HEK293 (cell line): ENCODE data around the gene ARHGEF40.

ENCODE experiments used
- EGR2 ChIP-seq: fragments of 450-650 bp; formaldehyde crosslinking; IDR thresholded peaks from 2 replicates; pipeline ENCODE4 v1.5.1; 2016; ENCODE audit warnings: low read depth, missing biosample characterization, missing genetic modification characterization
- HOXC10 ChIP-seq: sonication (generic); formaldehyde crosslinking; IDR thresholded peaks from 2 replicates; pipeline ENCODE4 v1.8.1; 2023; ENCODE audit warnings: mild to moderate bottlenecking, missing genetic modification reagents
- PRDM1 ChIP-seq: fragments of 450-650 bp; formaldehyde crosslinking; IDR thresholded peaks from 2 replicates; pipeline ENCODE4; 2016; ENCODE audit warnings: missing biosample characterization, missing genetic modification characterization
- PRDM6 ChIP-seq: fragments of 450-650 bp; formaldehyde crosslinking; IDR thresholded peaks from 2 replicates; pipeline ENCODE4 v1.5.1; 2017; ENCODE audit warnings: missing biosample characterization, missing genetic modification characterization
- WT1 ChIP-seq: fragments of 450-650 bp; formaldehyde crosslinking; IDR thresholded peaks from 2 replicates; pipeline ENCODE4 v1.5.1; 2016; ENCODE audit warnings: missing biosample characterization, missing genetic modification characterization
- YY1 ChIP-seq: fragments of 450-650 bp; formaldehyde crosslinking; IDR thresholded peaks from 2 replicates; pipeline ENCODE4 v1.5.1; 2018; ENCODE audit warnings: missing biosample characterization, missing genetic modification characterization
- ZBTB48 ChIP-seq: fragments of 450-650 bp; formaldehyde crosslinking; IDR thresholded peaks from 2 replicates; pipeline ENCODE4 v1.5.1; 2016; ENCODE audit warnings: missing biosample characterization, missing genetic modification characterization
- ZFP37 ChIP-seq: fragments of 450-650 bp; formaldehyde crosslinking; IDR thresholded peaks from 2 replicates; pipeline ENCODE4 v1.5.1; 2016; ENCODE audit warnings: missing biosample characterization, missing genetic modification characterization
- ZFP41 ChIP-seq: fragments of 450-650 bp; formaldehyde crosslinking; IDR thresholded peaks from 2 replicates; pipeline ENCODE4 v1.5.1; 2016; ENCODE audit warnings: missing biosample characterization, missing genetic modification characterization, borderline replicate concordance
- ZNF121 ChIP-seq: fragments of 450-650 bp; formaldehyde crosslinking; IDR thresholded peaks from 2 replicates; pipeline ENCODE4 v1.5.1; 2016; ENCODE audit warnings: missing biosample characterization, missing genetic modification characterization
- ZNF138 ChIP-seq: fragments of 450-650 bp; formaldehyde crosslinking; IDR thresholded peaks from 2 replicates; pipeline ENCODE4 v1.5.1; 2016; ENCODE audit warnings: missing biosample characterization, missing genetic modification characterization, borderline replicate concordance
- ZNF140 ChIP-seq: fragments of 450-650 bp; formaldehyde crosslinking; IDR thresholded peaks from 2 replicates; pipeline ENCODE4 v1.5.1; 2016; ENCODE audit warnings: missing biosample characterization, missing genetic modification characterization
- ZNF157 ChIP-seq: fragments of 450-650 bp; formaldehyde crosslinking; IDR thresholded peaks from 2 replicates; pipeline ENCODE4 v1.5.1; 2016; ENCODE audit warnings: missing biosample characterization, missing genetic modification characterization
- ZNF221 ChIP-seq: fragments of 450-650 bp; formaldehyde crosslinking; IDR thresholded peaks from 2 replicates; pipeline ENCODE4 v1.5.1; 2017; ENCODE audit warnings: missing biosample characterization, missing genetic modification characterization, borderline replicate concordance
- ZNF23 ChIP-seq: fragments of 450-650 bp; formaldehyde crosslinking; IDR thresholded peaks from 2 replicates; pipeline ENCODE4 v1.5.1; 2016; ENCODE audit warnings: missing biosample characterization, missing genetic modification characterization, borderline replicate concordance
- ZNF239 ChIP-seq: fragments of 450-650 bp; formaldehyde crosslinking; IDR thresholded peaks from 2 replicates; pipeline ENCODE4 v1.5.1; 2016; ENCODE audit warnings: missing biosample characterization, missing genetic modification characterization
- ZNF274 ChIP-seq, 2 experiments: fragments of 200-500 bp in 1 of 2; fragments of 450-650 bp in 1 of 2; sonication (Bioruptor generic) in 1 of 2; formaldehyde crosslinking in 1 of 2; IDR thresholded peaks; 2 replicates each; pipeline versions ENCODE4 v1.5.1 to v1.6.1; 2014 to 2016; ENCODE audit warnings: borderline replicate concordance in 1 of 2, inconsistent platforms in 1 of 2, low read length in 1 of 2, missing biosample characterization in 1 of 2, missing genetic modification characterization in 1 of 2
- ZNF280D ChIP-seq: fragments of 450-650 bp; formaldehyde crosslinking; IDR thresholded peaks from 2 replicates; pipeline ENCODE4 v1.5.1; 2016; ENCODE audit warnings: missing biosample characterization, missing genetic modification characterization
- ZNF37A ChIP-seq: fragments of 450-650 bp; IDR thresholded peaks from 2 replicates; pipeline ENCODE4 v1.5.1; 2018; ENCODE audit warnings: missing biosample characterization, missing genetic modification characterization
- ZNF433 ChIP-seq: fragments of 450-650 bp; formaldehyde crosslinking; IDR thresholded peaks from 2 replicates; pipeline ENCODE4 v1.5.1; 2016; ENCODE audit warnings: missing biosample characterization, missing genetic modification characterization, low read depth
- ZNF518A ChIP-seq: fragments of 450-650 bp; formaldehyde crosslinking; conservative IDR thresholded peaks from 2 replicates; pipeline ENCODE4 v1.5.1; 2016; ENCODE audit warnings: low read depth, missing biosample characterization, missing genetic modification characterization
- ZNF548 ChIP-seq: fragments of 450-650 bp; formaldehyde crosslinking; IDR thresholded peaks from 2 replicates; pipeline ENCODE4 v1.5.1; 2016; ENCODE audit warnings: missing biosample characterization, missing genetic modification characterization
- ZNF600 ChIP-seq: fragments of 450-650 bp; formaldehyde crosslinking; IDR thresholded peaks from 2 replicates; pipeline ENCODE4 v1.5.1; 2016; ENCODE audit warnings: missing biosample characterization, missing genetic modification characterization
- ZNF623 ChIP-seq: fragments of 450-650 bp; formaldehyde crosslinking; IDR thresholded peaks from 2 replicates; pipeline ENCODE4 v1.5.1; 2016; ENCODE audit warnings: missing biosample characterization, missing genetic modification characterization
- ZNF626 ChIP-seq: fragments of 450-650 bp; sonication (Bioruptor Pico); formaldehyde crosslinking; IDR thresholded peaks from 2 replicates; pipeline ENCODE4 v1.5.1; 2018; ENCODE audit warnings: missing biosample characterization, missing genetic modification characterization, inconsistent platforms
- ZNF76 ChIP-seq: fragments of 450-650 bp; formaldehyde crosslinking; IDR thresholded peaks from 2 replicates; pipeline ENCODE4; 2016; ENCODE audit warnings: low read depth, missing biosample characterization, missing genetic modification characterization, borderline replicate concordance
- ZNF791 ChIP-seq: fragments of 450-650 bp; formaldehyde crosslinking; IDR thresholded peaks from 2 replicates; pipeline ENCODE4 v1.5.1; 2016; ENCODE audit warnings: missing biosample characterization, missing genetic modification characterization
- ZSCAN23 ChIP-seq: fragments of 450-650 bp; formaldehyde crosslinking; IDR thresholded peaks from 2 replicates; pipeline ENCODE4 v1.5.1; 2016; ENCODE audit warnings: missing biosample characterization, missing genetic modification characterization
- TF ChIP-seq, protein P1 (sequence below): fragments of 450-650 bp; formaldehyde crosslinking; IDR thresholded peaks from 2 replicates; pipeline ENCODE4 v1.5.1; 2016; ENCODE audit warnings: missing biosample characterization, missing genetic modification characterization

Gene ARHGEF40

DNA sequence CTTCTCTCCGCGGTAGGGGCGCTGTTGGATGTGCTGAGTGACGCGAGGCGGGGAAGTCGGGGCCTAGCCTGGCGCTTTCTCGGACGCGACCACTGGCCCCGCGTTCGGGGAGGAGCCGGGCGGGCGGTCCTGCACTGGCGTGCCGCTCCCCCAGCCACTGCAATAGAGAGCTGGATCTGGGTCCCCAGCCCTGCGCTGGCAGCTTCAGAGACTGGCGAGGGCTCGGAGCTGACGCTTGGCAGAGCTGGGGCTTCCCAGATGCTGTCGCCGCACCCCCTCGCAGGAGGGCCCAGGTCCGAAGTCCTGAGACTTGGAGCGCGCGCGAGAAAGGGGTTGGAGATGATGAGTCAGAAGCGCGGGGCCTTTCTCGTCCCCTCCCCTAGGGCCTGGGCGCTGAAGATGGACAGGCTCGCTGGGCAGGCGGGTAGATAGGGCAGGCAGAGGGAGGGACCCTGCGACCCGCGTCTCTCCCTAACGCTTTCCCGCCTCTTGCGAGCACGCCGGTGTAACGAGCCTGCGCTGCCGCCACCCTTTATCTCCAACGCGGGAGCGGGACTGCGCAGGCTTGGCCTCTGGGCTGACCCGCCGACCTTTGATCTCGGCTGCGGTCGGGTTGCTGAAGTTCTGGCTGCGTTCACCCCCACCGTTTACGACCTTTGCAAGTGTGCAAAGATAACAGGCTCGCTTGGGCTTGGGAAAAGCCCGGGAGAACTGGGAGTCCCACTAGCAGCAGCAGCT is 33.8 kb downstream of the ARHGEF40 start (continued):
- no peak for TF ChIP-seq ZNF548 (tag by site-specific recombination)
- TF ChIP-seq ZNF23 = no peak
- no peak; the same call in 1 of the 2 replicates for TF ChIP-seq PRDM1 (tag by site-specific recombination)
- peak; percentile 69; the same call in 1 of the 2 replicates for TF ChIP-seq ZSCAN23 (tag by site-specific recombination)
- TF ChIP-seq ZNF76 (tag by site-specific recombination) = peak; percentile 81
- peak; percentile 46 for TF ChIP-seq ZNF518A (tag by site-specific recombination)
- TF ChIP-seq ZNF623 (tag by site-specific recombination) = no peak; the same call in 1 of the 2 replicates
- TF ChIP-seq, protein P1, sequence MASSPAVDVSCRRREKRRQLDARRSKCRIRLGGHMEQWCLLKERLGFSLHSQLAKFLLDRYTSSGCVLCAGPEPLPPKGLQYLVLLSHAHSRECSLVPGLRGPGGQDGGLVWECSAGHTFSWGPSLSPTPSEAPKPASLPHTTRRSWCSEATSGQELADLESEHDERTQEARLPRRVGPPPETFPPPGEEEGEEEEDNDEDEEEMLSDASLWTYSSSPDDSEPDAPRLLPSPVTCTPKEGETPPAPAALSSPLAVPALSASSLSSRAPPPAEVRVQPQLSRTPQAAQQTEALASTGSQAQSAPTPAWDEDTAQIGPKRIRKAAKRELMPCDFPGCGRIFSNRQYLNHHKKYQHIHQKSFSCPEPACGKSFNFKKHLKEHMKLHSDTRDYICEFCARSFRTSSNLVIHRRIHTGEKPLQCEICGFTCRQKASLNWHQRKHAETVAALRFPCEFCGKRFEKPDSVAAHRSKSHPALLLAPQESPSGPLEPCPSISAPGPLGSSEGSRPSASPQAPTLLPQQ = peak; percentile 88
- TF ChIP-seq ZNF121 = 0 out of 2 replicates have a peak, but pooled peaks have one; percentile 39
- peak; percentile 98 for TF ChIP-seq ZBTB48
- no peak for TF ChIP-seq ZFP41 (tag by site-specific recombination)
- TF ChIP-seq ZNF433 (tag by site-specific recombination) = no peak
- no peak for TF ChIP-seq EGR2 (tag by site-specific recombination)
- no peak for TF ChIP-seq ZNF274 (IDR thresholded peaks at IDR 0.05; ENCODE audit: low read length)
- no peak for TF ChIP-seq ZNF274 (tag by site-specific recombination; IDR thresholded peaks at IDR 0.05; ENCODE audit: borderline replicate concordance)
- peak; percentile 36 for TF ChIP-seq YY1 (tag by site-specific recombination)
- no peak for TF ChIP-seq ZNF626 (tag by site-specific recombination)
- no peak for TF ChIP-seq PRDM6 (tag by site-specific recombination)
- no peak for TF ChIP-seq ZNF157 (tag by site-specific recombination)
- no peak for TF ChIP-seq ZNF138 (tag by site-specific recombination)
- no peak for TF ChIP-seq ZNF221 (tag by site-specific recombination)
- TF ChIP-seq ZFP37 (tag by site-specific recombination) = peak; percentile 65
- TF ChIP-seq ZNF280D = no peak
- peak; percentile 75 for TF ChIP-seq ZNF600 (tag by site-specific recombination)
- peak; percentile 73 for TF ChIP-seq WT1 (tag by site-specific recombination)
- TF ChIP-seq ZNF791 (tag by site-specific recombination) = no peak
- TF ChIP-seq ZNF140 (tag by site-specific recombination) = no peak
- TF ChIP-seq ZNF239 = no peak
- peak; percentile 98 for TF ChIP-seq ZNF37A (tag by site-specific recombination)
- peak; percentile 92; the same call in 1 of the 2 replicates for TF ChIP-seq HOXC10 (CRISPR knock-in tag)
